AG10803 (cell line): ENCODE results near the gene F2R.
A peak's percentile ranks its signal among the peaks of the same experiment; 100 is the strongest.

Experiments
- DNase-seq: peaks from one replicate; pipeline ENCODE4 v3.0.0; 2010; ENCODE audit warnings: low read depth
- H3K4me3 ChIP-seq: 2 replicates; pipeline ENCODE4 v1.5.1; 2011; ENCODE audit warnings: mild to moderate bottlenecking, low read length, control low read depth
- TF ChIP-seq, protein P1 (sequence below): conservative IDR thresholded peaks from 2 replicates; pipeline ENCODE4 v1.5.1; 2011; ENCODE audit warnings: mild to moderate bottlenecking, low read length, control low read depth, inconsistent platforms

Gene F2R

DNA sequence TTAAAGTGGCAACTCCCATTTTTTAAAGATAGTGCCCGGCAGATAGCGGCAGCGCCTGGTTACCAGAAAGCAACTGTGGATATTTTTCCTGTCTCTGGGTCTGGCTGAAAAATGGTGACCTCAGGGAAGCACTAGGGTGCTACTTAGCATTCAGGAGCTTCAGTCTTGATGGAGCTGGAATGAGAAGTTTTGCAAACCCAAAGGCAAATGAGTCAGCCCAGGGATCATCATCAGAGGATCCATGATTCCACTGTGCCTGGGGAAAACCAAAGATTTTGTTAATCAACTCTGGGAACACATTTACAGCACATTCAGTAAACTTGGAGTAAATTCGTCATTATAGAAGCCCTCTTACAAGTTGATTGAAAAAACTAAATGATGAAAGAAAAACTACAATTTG is 26.7 kb downstream of the F2R start:
- DNase-seq = peak; percentile 29
- H3K4me3 ChIP-seq = no peak overlapping the region
- TF ChIP-seq, protein P1, sequence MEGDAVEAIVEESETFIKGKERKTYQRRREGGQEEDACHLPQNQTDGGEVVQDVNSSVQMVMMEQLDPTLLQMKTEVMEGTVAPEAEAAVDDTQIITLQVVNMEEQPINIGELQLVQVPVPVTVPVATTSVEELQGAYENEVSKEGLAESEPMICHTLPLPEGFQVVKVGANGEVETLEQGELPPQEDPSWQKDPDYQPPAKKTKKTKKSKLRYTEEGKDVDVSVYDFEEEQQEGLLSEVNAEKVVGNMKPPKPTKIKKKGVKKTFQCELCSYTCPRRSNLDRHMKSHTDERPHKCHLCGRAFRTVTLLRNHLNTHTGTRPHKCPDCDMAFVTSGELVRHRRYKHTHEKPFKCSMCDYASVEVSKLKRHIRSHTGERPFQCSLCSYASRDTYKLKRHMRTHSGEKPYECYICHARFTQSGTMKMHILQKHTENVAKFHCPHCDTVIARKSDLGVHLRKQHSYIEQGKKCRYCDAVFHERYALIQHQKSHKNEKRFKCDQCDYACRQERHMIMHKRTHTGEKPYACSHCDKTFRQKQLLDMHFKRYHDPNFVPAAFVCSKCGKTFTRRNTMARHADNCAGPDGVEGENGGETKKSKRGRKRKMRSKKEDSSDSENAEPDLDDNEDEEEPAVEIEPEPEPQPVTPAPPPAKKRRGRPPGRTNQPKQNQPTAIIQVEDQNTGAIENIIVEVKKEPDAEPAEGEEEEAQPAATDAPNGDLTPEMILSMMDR = no peak

DNA sequence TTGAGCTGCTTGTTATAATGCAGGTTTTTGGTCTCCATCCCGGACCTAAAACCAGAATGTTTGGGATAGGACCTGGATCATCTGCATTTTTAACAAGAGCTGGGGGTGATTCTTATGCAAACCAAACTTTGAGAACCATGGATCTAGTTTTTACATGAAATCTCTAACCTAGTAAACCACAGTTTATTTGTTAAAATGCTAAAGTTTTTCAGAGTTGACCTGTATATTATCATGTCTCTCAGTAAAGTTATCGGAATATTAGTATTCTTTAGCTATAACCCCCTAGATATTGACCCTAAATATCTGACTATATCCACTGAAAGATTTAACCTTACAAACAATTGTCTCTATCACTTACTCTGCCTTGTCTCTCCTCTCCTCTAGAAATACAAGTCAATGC is 28.7 kb downstream of the F2R start:
- no peak for DNase-seq
- no peak overlapping the region for H3K4me3 ChIP-seq

DNA sequence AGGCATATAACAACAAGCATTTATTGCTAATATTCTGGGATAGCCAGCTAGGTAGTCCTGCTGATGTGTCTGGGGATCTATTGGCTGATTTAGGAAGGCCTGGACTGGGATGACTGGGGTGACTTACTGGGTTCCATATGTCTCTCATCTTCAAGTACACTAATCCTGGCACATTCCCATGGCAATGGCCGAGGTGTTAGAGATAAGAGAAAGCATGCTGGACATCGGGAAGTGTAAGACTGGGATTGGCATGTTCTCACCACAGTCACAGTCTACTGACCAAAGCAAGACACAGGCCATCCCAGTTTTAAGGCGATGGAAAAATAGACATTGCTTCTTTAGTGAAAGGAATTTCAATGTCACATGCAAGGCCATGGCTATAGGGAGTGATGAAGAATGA is 29.7 kb downstream of the F2R start:
- TF ChIP-seq, protein P1 = no peak
- H3K4me3 ChIP-seq = no peak overlapping the region
- no peak for DNase-seq

More for the DNA sequence above, 28.7 kb downstream of the F2R start:
- TF ChIP-seq, protein P1 = no peak

DNA sequence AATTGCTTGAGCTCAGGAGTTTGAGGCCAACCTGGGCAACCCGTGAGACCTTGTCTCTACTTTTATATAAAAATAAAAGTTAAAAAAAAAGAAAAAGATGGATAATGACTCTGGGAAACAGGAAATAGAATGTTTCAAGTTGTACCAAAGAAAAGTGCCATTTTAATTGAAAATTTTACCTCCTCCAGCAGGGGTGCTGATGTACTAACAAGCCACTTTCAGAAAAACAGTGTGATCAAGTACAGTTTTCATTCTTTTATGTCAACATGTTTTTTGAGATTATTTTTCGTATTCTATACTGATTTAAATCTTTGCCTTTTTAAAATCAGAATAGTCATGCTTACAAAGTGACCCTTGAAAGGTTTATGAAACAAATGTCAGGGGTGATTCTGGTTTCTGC is 30.8 kb downstream of the F2R start:
- TF ChIP-seq, protein P1 = no peak; the same call in 1 of the 2 replicates
- DNase-seq = no peak
- H3K4me3 ChIP-seq = no peak overlapping the region

DNA sequence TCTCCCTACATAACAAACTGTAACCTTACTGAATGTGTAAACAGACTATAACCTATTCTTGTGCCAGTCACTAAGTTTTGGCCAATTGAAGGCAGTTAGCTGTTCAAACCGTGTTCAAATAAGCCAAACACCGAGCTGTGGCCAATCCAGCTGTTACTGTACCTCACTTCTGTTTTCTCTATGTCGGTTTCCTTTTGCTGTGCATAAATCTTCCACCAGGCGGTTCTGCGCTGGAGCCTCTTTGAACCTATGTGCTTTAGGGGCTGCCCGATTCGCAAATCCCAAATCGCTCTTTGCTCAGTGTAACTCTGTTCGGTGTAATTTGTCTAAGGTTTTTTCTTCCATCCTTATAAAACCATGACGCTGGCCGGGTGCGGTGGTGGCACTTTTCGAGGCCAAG is 31.8 kb downstream of the F2R start:
- H3K4me3 ChIP-seq = no peak overlapping the region
- DNase-seq = no peak
- TF ChIP-seq, protein P1 = no peak

DNA sequence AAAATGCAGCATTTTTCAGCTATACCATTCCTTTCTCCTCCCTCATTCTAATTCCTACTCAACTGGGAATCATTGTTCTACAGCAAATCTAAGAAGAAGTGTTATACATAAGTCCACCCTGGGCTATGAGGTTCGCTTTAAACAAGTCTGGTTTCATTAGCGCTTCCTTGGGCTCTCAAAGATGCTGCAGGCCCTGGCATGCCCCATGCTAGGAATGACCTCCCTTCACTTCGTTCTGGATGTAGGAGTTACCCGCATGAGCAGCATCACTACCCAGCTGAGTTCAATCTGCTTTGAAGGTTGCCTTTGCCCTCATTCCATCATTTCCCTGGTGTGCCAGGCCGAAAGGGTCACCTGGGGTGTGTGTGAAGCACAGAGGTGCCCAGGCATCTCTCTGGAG is 35.4 kb downstream of the F2R start:
- no peak overlapping the region for H3K4me3 ChIP-seq
- TF ChIP-seq, protein P1 = no peak
- no peak for DNase-seq

DNA sequence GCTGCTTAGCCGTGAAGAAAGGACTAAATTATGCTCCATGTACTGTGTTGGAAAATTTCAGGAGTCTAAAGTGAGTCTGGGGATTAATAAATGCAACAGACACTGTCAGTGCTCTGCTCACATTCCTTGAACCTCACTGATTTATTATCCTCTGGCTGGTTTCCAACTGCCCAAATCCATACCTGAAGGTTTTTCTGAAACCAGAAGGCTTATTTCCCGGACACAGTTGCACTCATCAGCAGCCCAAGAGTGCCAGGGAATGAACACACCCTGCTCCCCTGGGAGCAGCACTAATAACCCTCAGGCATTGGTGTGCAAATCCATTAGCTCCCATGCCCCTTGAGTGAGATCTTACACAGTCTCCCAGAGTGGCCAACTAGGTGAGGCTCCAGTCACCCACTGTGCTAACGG is 38.7 kb downstream of the F2R start:
- no peak overlapping the region for H3K4me3 ChIP-seq
- TF ChIP-seq, protein P1 = no peak
- DNase-seq = no peak
